Measurements from ENCODE around the gene LRRC23. TPM values are rescaled to one million over a fixed set of nuclear protein-coding genes. Genes with fewer than 3 reads are reported as not detected.
A peak's percentile ranks its signal among the peaks of the same experiment; 100 is the strongest.

LRRC23 gene
- total and polyA plus RNA-seq, 2 donors = 9.2 to 9.4 TPM

GRCh38 chr12:6921539-6921938 is 16.9 kb downstream of the LRRC23 start:
- H3K4me1 ChIP-seq (ENCODE audit: insufficient read depth) = no peaks in the 10 kb centered on the region
- no peak overlapping the region for H3K4me3 ChIP-seq (ENCODE audit: low read depth, low read length)
- no peak for DNase-seq (ENCODE audit: extremely low spot score)
- 86% methylated on average over 7 of the region's 7 CpGs for WGBS
- H3K27ac ChIP-seq (ENCODE audit: low read depth) = no peak overlapping the region
- H3K36me3 ChIP-seq (ENCODE audit: insufficient read depth) = no peaks in the 10 kb centered on the region

GRCh38 chr12:6921996-6922946 is 17.6 kb downstream of the LRRC23 start:
- WGBS = 79% methylated on average over 9 of the region's 9 CpGs
- no peaks in the 10 kb centered on the region for H3K4me1 ChIP-seq (ENCODE audit: insufficient read depth)
- no peaks in the 10 kb centered on the region for H3K36me3 ChIP-seq (ENCODE audit: insufficient read depth)
- no peak overlapping the region for H3K27ac ChIP-seq (ENCODE audit: low read depth)
- no peak for DNase-seq (ENCODE audit: extremely low spot score)
- H3K4me3 ChIP-seq (ENCODE audit: low read depth, low read length) = no peak overlapping the region

- no peaks in the 10 kb centered on the region for H3K4me1 ChIP-seq (ENCODE audit: insufficient read depth)
- no peak overlapping the region for H3K4me3 ChIP-seq (ENCODE audit: low read depth, low read length)
- no peak for DNase-seq (ENCODE audit: extremely low spot score)
- WGBS = 84% methylated on average over 10 of the region's 10 CpGs
- H3K36me3 ChIP-seq (ENCODE audit: insufficient read depth) = no peaks in the 10 kb centered on the region
- H3K27ac ChIP-seq (ENCODE audit: low read depth) = no peak overlapping the region
Observed at GRCh38 chr12:6923003-6923732, 18.5 kb downstream of the LRRC23 start.

GRCh38 chr12:6923851-6924250 is 19.2 kb downstream of the LRRC23 start:
- 54% methylated on average over 6 of the region's 6 CpGs for WGBS
- Histone ChIP-seq H3K27ac (ENCODE audit: low read depth) (no peak overlapping the region), H3K4me3 (ENCODE audit: low read depth, low read length) (no peak overlapping the region), H3K36me3 (ENCODE audit: insufficient read depth) (no peaks in the 10 kb centered on the region), H3K4me1 (ENCODE audit: insufficient read depth) (no peaks in the 10 kb centered on the region)
- no peak for DNase-seq (ENCODE audit: extremely low spot score)

- no peak overlapping the region for H3K4me3 ChIP-seq (ENCODE audit: low read depth, low read length)
- peak overlapping the region; percentile 85 for H3K27ac ChIP-seq (ENCODE audit: low read depth)
- no peak for DNase-seq (ENCODE audit: extremely low spot score)
- no peaks in the 10 kb centered on the region for H3K4me1 ChIP-seq (ENCODE audit: insufficient read depth)
- 4% methylated on average over 1 of the region's 1 CpG for WGBS
- no peaks in the 10 kb centered on the region for H3K36me3 ChIP-seq (ENCODE audit: insufficient read depth)
Observed at GRCh38 chr12:6925239-6925539, 20.6 kb downstream of the LRRC23 start.

- DNase-seq (ENCODE audit: extremely low spot score) = no peak
- Histone ChIP-seq H3K27ac (ENCODE audit: low read depth) (peak overlapping the region; percentile 85), H3K36me3 (ENCODE audit: insufficient read depth) (no peaks in the 10 kb centered on the region), H3K4me3 (ENCODE audit: low read depth, low read length) (peak overlapping the region; percentile 23), H3K4me1 (ENCODE audit: insufficient read depth) (no peaks in the 10 kb centered on the region)
- 7% methylated on average over 8 of the region's 8 CpGs for WGBS
Observed at GRCh38 chr12:6925540-6926279, 21.1 kb downstream of the LRRC23 start.

GRCh38 chr12:6927379-6928021 is 22.9 kb downstream of the LRRC23 start, which contains the start of gene ATN1:
ATN1 (plus strand) TSS chr12:6927959; CDS start chr12:6934002, 6,043 bp downstream.
- peak; percentile 81 for DNase-seq (ENCODE audit: extremely low spot score)
- under 1% methylated on average over 66 of the region's 66 CpGs for WGBS

GRCh38 chr12:6928022-6928702 is 23.5 kb downstream of the LRRC23 start:
- H3K36me3 ChIP-seq (ENCODE audit: insufficient read depth) = no peaks in the 10 kb centered on the region
- peak overlapping the region; percentile 86 for H3K27ac ChIP-seq (ENCODE audit: low read depth)
- WGBS = under 1% methylated on average over 71 of the region's 79 CpGs
- no peaks in the 10 kb centered on the region for H3K4me1 ChIP-seq (ENCODE audit: insufficient read depth)
- H3K4me3 ChIP-seq (ENCODE audit: low read depth, low read length) = peak overlapping the region; percentile 98
- no peak for DNase-seq (ENCODE audit: extremely low spot score)

More at GRCh38 chr12:6927379-6928021, 22.9 kb downstream of the LRRC23 start, which contains the start of gene ATN1:
- Histone ChIP-seq H3K36me3 (ENCODE audit: insufficient read depth) (no peaks in the 10 kb centered on the region), H3K4me1 (ENCODE audit: insufficient read depth) (no peaks in the 10 kb centered on the region), H3K4me3 (ENCODE audit: low read depth, low read length) (peak within 1 kb of the TSS; percentile 98), H3K27ac (ENCODE audit: low read depth) (peak within 1 kb of the TSS; percentile 86)

GRCh38 chr12:6928703-6929407 is 24.2 kb downstream of the LRRC23 start:
- no peaks in the 10 kb centered on the region for H3K4me1 ChIP-seq (ENCODE audit: insufficient read depth)

GRCh38 chr12:6929466-6930452 is 25.1 kb downstream of the LRRC23 start:
- WGBS = 37% methylated on average over 7 of the region's 7 CpGs
- no peak for DNase-seq (ENCODE audit: extremely low spot score)
- no peak overlapping the region for H3K27ac ChIP-seq (ENCODE audit: low read depth)
- peaks cover 2% of the 10 kb centered on the region for H3K36me3 ChIP-seq (ENCODE audit: insufficient read depth)
- H3K4me3 ChIP-seq (ENCODE audit: low read depth, low read length) = peak overlapping the region; percentile 98
- no peaks in the 10 kb centered on the region for H3K4me1 ChIP-seq (ENCODE audit: insufficient read depth)

More at GRCh38 chr12:6928703-6929407, 24.2 kb downstream of the LRRC23 start:
- WGBS = 5% methylated on average over 19 of the region's 19 CpGs
- Histone ChIP-seq H3K4me3 (ENCODE audit: low read depth, low read length) (peak overlapping the region; percentile 98), H3K27ac (ENCODE audit: low read depth) (peak overlapping the region; percentile 82), H3K36me3 (ENCODE audit: insufficient read depth) (no peaks in the 10 kb centered on the region)
- DNase-seq (ENCODE audit: extremely low spot score) = no peak

GRCh38 chr12:6932766-6933165 is 28.1 kb downstream of the LRRC23 start:
- Histone ChIP-seq H3K36me3 (ENCODE audit: insufficient read depth) (peaks cover 5% of the 10 kb centered on the region), H3K4me1 (ENCODE audit: insufficient read depth) (no peaks in the 10 kb centered on the region), H3K4me3 (ENCODE audit: low read depth, low read length) (no peak overlapping the region), H3K27ac (ENCODE audit: low read depth) (no peak overlapping the region)
- WGBS = 44% methylated on average over 1 of the region's 1 CpG
- no peak for DNase-seq (ENCODE audit: extremely low spot score)

Data from urinary bladder (tissue), 4 donors.